Stimulated activated effector memory CD8-positive, alpha-beta T cell treated with anti-CD3 and anti-CD28 coated beads, Interleukin-12 subunit alpha, Interleukin-12 subunit beta, amount 100 ng/mL, for 72 hours (primary cell): Measurements from ENCODE around the gene PGAM1.
"Not testable (repeated sequence)": the region's sequence is repeated elsewhere in the genome, so short reads cannot be mapped to it uniquely, and the experiment has no call there.

Source experiments
- ATAC-seq: fragments of 150-1000 bp; cut with Tn5 transposase; 2 replicates; pipeline ENCODE4 v1.10.0; 2021
- DNase-seq, 2 donors: peaks; one replicate each; pipeline ENCODE4 v3.0.0; 2021 to 2022; ENCODE audit warnings: low spot score in 2 of 2
- H3K27ac Mint-ChIP-seq: one replicate; pipeline ENCODE4 v1.8.0; 2022; ENCODE audit warnings: mild to moderate bottlenecking, mixed read lengths
- H3K36me3 Mint-ChIP-seq: one replicate; pipeline ENCODE4 v1.8.0; 2022; ENCODE audit warnings: mild to moderate bottlenecking, mixed read lengths
- H3K4me1 Mint-ChIP-seq: one replicate; pipeline ENCODE4 v1.8.0; 2022; ENCODE audit warnings: mixed read lengths
- H3K4me3 Mint-ChIP-seq: one replicate; pipeline ENCODE4 v1.8.0; 2022; ENCODE audit warnings: mild to moderate bottlenecking, mixed read lengths
- H3K9me3 Mint-ChIP-seq: one replicate; pipeline ENCODE4 v1.8.0; 2022; ENCODE audit warnings: mixed read lengths

The PGAM1 gene

GRCh38 chr10:97459933-97460332, 33.9 kb downstream of the PGAM1 start:
- Mint-ChIP-seq H3K9me3 (no peaks in the 10 kb centered on the region), H3K27ac (peak overlapping the region; percentile 41), H3K4me3 (no peak overlapping the region), H3K4me1 (no peaks in the 10 kb centered on the region), H3K36me3 (peaks cover 97% of the 10 kb centered on the region)
- no peak for DNase-seq
- no peak for ATAC-seq

- no peak for DNase-seq
- Mint-ChIP-seq H3K27ac (no peak overlapping the region), H3K4me1 (no peaks in the 10 kb centered on the region), H3K4me3 (no peak overlapping the region), H3K9me3 (no peaks in the 10 kb centered on the region), H3K36me3 (peaks cover 100% of the 10 kb centered on the region)
- no peak for ATAC-seq
Measured at GRCh38 chr10:97462309-97462708, 36.3 kb downstream of the PGAM1 start.

DNA sequence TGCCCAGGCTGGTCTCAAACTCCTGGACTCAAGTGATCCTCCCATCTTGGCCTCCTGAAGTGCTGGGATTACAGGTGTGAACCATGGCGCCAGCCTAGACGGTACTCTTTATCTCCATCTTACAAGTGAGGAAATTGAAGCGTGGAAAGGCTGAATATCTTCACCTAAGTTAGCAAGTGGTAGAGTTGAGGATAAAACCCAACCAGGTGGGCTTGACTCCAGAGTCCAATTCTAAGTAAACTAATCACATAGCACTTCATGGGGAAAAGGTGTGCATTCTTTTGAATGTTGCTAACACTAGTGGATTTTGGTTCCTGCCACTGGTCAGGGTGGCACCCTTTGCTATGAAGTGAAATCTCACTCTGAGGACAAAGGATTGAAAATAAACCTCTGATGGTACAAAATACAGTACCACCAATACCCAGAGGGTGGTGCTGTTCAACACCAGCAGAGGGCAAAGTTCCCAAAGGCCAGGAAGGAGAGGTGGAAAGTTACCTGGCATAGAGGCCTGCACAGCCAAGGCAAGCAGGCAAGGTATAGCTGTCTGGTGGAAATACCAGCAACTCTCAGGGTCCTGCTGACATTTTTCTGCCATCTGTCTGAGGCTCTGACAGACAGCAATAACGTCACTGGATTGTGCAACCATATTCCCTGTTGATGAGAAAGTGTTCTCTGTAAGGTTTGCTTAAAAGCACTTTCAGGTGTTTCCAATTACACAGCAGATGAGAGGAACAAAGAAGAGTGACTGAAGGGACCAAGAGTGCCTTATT, 37.6 kb downstream of the PGAM1 start:
- peak; percentile 62 for ATAC-seq
- Mint-ChIP-seq H3K4me1 (no peaks in the 10 kb centered on the region), H3K36me3 (peaks cover 100% of the 10 kb centered on the region), H3K4me3 (no peak overlapping the region), H3K27ac (peak overlapping the region; percentile 52), H3K9me3 (no peaks in the 10 kb centered on the region)
- DNase-seq = no peak

DNA sequence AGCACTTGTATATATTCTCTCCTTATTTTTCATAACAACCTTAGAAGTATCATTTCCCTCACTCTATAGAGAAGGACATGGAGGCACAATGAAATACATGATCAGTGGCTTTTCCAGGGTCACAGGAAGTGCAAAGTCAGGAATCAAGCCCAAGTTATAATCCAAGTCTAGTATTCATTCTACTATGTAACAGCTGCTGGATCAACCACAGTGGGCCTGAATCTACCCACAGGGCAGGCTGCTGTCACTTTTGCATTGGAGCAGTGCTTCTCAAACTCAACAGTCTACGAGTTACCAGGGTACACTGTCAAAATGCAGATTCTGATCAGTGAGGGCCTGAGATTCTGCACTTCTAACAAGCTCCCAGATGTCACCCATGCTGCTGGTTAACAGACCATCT, 38.2 kb downstream of the PGAM1 start:
- Mint-ChIP-seq H3K27ac (peak overlapping the region; percentile 52), H3K36me3 (peaks cover 100% of the 10 kb centered on the region), H3K4me3 (no peak overlapping the region), H3K9me3 (no peaks in the 10 kb centered on the region), H3K4me1 (no peaks in the 10 kb centered on the region)
- ATAC-seq = no peak
- DNase-seq = no peak

DNA sequence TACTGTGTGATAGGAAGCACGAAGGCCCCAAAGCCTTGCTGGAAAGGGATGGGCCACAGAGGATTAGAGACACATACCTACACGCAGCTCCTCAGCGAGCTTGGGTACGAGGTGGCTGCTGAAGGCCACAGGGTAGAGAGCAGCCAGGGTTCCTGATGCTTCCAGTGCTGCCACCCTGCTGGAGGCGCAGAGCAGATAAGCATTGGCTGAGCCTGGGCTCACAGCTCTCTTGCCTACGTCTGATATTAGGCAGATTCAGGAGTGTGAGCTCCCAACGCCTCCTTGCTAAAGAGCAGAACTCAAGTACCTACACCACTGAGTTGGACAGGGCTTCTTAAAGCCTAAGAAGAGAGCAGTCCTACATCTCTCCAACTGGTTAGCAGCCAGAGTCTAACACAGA, 40.0 kb downstream of the PGAM1 start:
- no peak for DNase-seq
- Mint-ChIP-seq H3K27ac (peak overlapping the region; percentile 19), H3K36me3 (peaks cover 100% of the 10 kb centered on the region), H3K4me3 (no peak overlapping the region), H3K4me1 (no peaks in the 10 kb centered on the region), H3K9me3 (no peaks in the 10 kb centered on the region)
- ATAC-seq = no peak

GRCh38 chr10:97466755-97467154, 40.8 kb downstream of the PGAM1 start:
- H3K9me3 Mint-ChIP-seq = no peaks in the 10 kb centered on the region
- no peak overlapping the region for H3K4me3 Mint-ChIP-seq
- H3K27ac Mint-ChIP-seq = peak overlapping the region; percentile 19
- DNase-seq (no peak), ATAC-seq (no peak)
- H3K36me3 Mint-ChIP-seq = peaks cover 100% of the 10 kb centered on the region
- no peaks in the 10 kb centered on the region for H3K4me1 Mint-ChIP-seq

GRCh38 chr10:97468162-97468561, 42.2 kb downstream of the PGAM1 start:
- Mint-ChIP-seq H3K27ac (peak overlapping the region; percentile 12), H3K4me3 (no peak overlapping the region), H3K36me3 (peaks cover 100% of the 10 kb centered on the region), H3K9me3 (no peaks in the 10 kb centered on the region), H3K4me1 (no peaks in the 10 kb centered on the region)
- DNase-seq = no peak
- no peak for ATAC-seq

DNA sequence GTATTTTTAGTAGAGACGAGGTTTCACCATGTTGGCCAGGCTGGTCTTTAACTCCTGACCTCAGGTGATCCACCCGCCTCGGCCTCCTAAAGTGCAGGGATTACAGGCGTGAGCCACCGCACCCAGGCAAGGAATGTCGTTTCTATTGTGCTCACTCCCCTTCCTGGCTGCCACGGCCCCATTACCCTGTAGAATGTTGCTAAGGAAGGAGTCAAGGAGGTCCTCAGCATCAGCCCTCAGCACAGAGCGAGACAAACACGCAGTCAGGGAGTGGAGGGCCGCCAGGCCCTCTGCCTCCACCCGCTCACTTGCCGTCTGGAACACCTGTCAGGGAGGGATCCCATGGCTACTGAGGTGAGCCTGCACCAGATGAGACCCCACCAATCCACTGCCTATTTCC, 42.8 kb downstream of the PGAM1 start:
- H3K27ac Mint-ChIP-seq, H3K9me3 Mint-ChIP-seq, H3K4me1 Mint-ChIP-seq, ATAC-seq, H3K4me3 Mint-ChIP-seq, DNase-seq: not testable (repeated sequence)
- peaks cover 100% of the 10 kb centered on the region for H3K36me3 Mint-ChIP-seq

- Mint-ChIP-seq H3K4me3 (no peak overlapping the region), H3K4me1 (no peaks in the 10 kb centered on the region), H3K36me3 (peaks cover 100% of the 10 kb centered on the region), H3K9me3 (no peaks in the 10 kb centered on the region), H3K27ac (no peak overlapping the region)
- ATAC-seq (no peak), DNase-seq (no peak)
Measured at GRCh38 chr10:97474918-97475317, 48.9 kb downstream of the PGAM1 start.

GRCh38 chr10:97475936-97476594, 50.1 kb downstream of the PGAM1 start:
- no peak overlapping the region for H3K4me3 Mint-ChIP-seq
- H3K36me3 Mint-ChIP-seq = peaks cover 100% of the 10 kb centered on the region
- peak overlapping the region; percentile 66 for H3K27ac Mint-ChIP-seq
- no peak for ATAC-seq
- H3K9me3 Mint-ChIP-seq = no peaks in the 10 kb centered on the region
- DNase-seq = no peak
- no peaks in the 10 kb centered on the region for H3K4me1 Mint-ChIP-seq

- peaks cover 97% of the 10 kb centered on the region for H3K36me3 Mint-ChIP-seq
- H3K4me1 Mint-ChIP-seq, DNase-seq, H3K27ac Mint-ChIP-seq, H3K4me3 Mint-ChIP-seq, ATAC-seq, H3K9me3 Mint-ChIP-seq: not testable (repeated sequence)
Measured at GRCh38 chr10:97479410-97479809, 53.4 kb downstream of the PGAM1 start.

- DNase-seq = no peak
- H3K9me3 Mint-ChIP-seq = no peaks in the 10 kb centered on the region
- H3K4me1 Mint-ChIP-seq = no peaks in the 10 kb centered on the region
- H3K4me3 Mint-ChIP-seq = no peak overlapping the region
- ATAC-seq = no peak
- peaks cover 97% of the 10 kb centered on the region for H3K36me3 Mint-ChIP-seq
- no peak overlapping the region for H3K27ac Mint-ChIP-seq
Measured at GRCh38 chr10:97479939-97480338, 53.9 kb downstream of the PGAM1 start.

- peaks cover under 1% of the 10 kb centered on the region for H3K4me1 Mint-ChIP-seq
- peaks cover 97% of the 10 kb centered on the region for H3K36me3 Mint-ChIP-seq
- DNase-seq = no peak
- H3K9me3 Mint-ChIP-seq = no peaks in the 10 kb centered on the region
- ATAC-seq = no peak
- H3K4me3 Mint-ChIP-seq = no peak overlapping the region
- no peak overlapping the region for H3K27ac Mint-ChIP-seq
Measured at GRCh38 chr10:97481071-97481470, 55.1 kb downstream of the PGAM1 start.

DNA sequence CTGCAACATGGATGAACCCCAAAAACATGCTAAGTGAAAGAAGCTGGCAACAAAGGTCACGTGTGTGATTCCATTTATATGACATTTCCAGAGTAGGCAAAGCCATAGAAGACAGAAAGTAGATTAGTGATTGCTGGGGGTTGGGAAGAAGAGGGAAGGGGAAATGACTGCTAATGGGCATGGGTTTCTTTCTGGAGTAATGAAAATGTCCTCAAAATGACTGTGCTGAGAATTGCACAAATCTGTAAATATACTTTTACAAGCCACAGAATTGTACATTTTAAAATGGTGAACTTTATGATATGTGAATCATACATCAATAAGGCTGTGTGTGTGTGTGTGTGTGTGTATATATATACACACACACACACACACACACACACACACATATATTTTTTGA, 56.4 kb downstream of the PGAM1 start:
- Mint-ChIP-seq H3K4me3 (no peak overlapping the region), H3K4me1 (peaks cover 5% of the 10 kb centered on the region), H3K36me3 (peaks cover 93% of the 10 kb centered on the region), H3K27ac (no peak overlapping the region), H3K9me3 (no peaks in the 10 kb centered on the region)
- DNase-seq (no peak), ATAC-seq (no peak)
